H1 (cell line): ENCODE results near the gene DSTN. TPM values are rescaled to one million over a fixed set of nuclear protein-coding genes. Genes with fewer than 3 reads are reported as not detected.

Source experiments
- CTCF ChIA-PET: fragments of 300-600 bp; sonication (Branson Sonifier 250); formaldehyde crosslinking; loops from one replicate; lab custom pipeline; 2021; ENCODE audit not compliant: partially characterized antibody; lab: Charles Lee
- POLR2A ChIA-PET: fragments of 300-600 bp; sonication (Branson Sonifier 250); formaldehyde crosslinking; loops from one replicate; lab custom pipeline; 2021; ENCODE audit warnings: inconsistent platforms; ENCODE audit not compliant: partially characterized antibody; lab: Charles Lee
- DNase-seq, 2 experiments: peaks; one replicate each; pipeline versions ENCODE4 v3.0.0 to v3.0.0-alpha.2; 2010 to 2022; ENCODE audit warnings: low spot score in 2 of 2, low read depth in 1 of 2, mixed read lengths in 1 of 2
- FAIRE-seq: peaks from 2 replicates; lab custom pipeline; 2011; peaks lifted over from hg19 to GRCh38; lab: Jason Lieb, UNC
- H2AFZ ChIP-seq: 2 replicates; pipeline ENCODE4 v1.8.1; 2012; ENCODE audit warnings: low read length, inconsistent platforms
- H2AK5ac ChIP-seq: 2 replicates; pipeline ENCODE4 v1.6.1; 2013; ENCODE audit warnings: low read depth, low read length
- H2BK120ac ChIP-seq: replicated peaks from 2 replicates; pipeline ENCODE3; 2013; ENCODE audit warnings: low read depth, low read length, inconsistent platforms
- H2BK12ac ChIP-seq: 2 replicates; pipeline ENCODE4 v1.6.1; 2013; ENCODE audit warnings: low read depth, low read length
- H2BK15ac ChIP-seq: 2 replicates; pipeline ENCODE4 v1.6.1; 2013; ENCODE audit warnings: low read length
- H2BK20ac ChIP-seq: 2 replicates; pipeline ENCODE4 v1.6.1; 2013; ENCODE audit warnings: low read length
- H2BK5ac ChIP-seq: 2 replicates; pipeline ENCODE4 v1.6.1; 2013; ENCODE audit warnings: low read depth, low read length
- H3K14ac ChIP-seq: 2 replicates; pipeline ENCODE4 v1.6.1; 2013; ENCODE audit warnings: inconsistent platforms; ENCODE audit not compliant: insufficient read length
- H3K18ac ChIP-seq: 2 replicates; pipeline ENCODE4 v1.6.1; 2013; ENCODE audit warnings: low read length; ENCODE audit errors: extremely low read depth
- H3K23ac ChIP-seq: 2 replicates; pipeline ENCODE4 v1.6.1; 2013; ENCODE audit warnings: inconsistent platforms; ENCODE audit not compliant: insufficient read length
- H3K23me2 ChIP-seq: 2 replicates; pipeline ENCODE4 v1.6.1; 2013; ENCODE audit warnings: low read depth, low read length
- H3K27ac ChIP-seq: 2 replicates; pipeline ENCODE4 v1.6.1; 2011; ENCODE audit warnings: low read depth, low read length, inconsistent platforms
- H3K27me3 ChIP-seq, 4 experiments: replicated peaks in 1 of 4; 1 replicate in 1 of 4; 2 replicates in 3 of 4; pipeline versions ENCODE4 v1.6.1 to v1.8.1; 2011 to 2013; ENCODE audit warnings: low read length in 3 of 4, mild to moderate bottlenecking in 3 of 4, inconsistent platforms in 2 of 4, mixed read lengths in 2 of 4, moderate library complexity in 1 of 4; ENCODE audit not compliant: control insufficient read depth in 3 of 4, insufficient read depth in 3 of 4; ENCODE audit errors: extremely low read depth in 1 of 4
- H3K36me3 ChIP-seq, 4 experiments: 2 replicates each; pipeline versions ENCODE4 v1.6.1 to v1.8.1; 2011 to 2013; ENCODE audit warnings: mild to moderate bottlenecking in 4 of 4, low read length in 3 of 4, moderate library complexity in 2 of 4, control low read depth in 1 of 4, inconsistent platforms in 1 of 4; ENCODE audit not compliant: insufficient read depth in 4 of 4, control insufficient read depth in 2 of 4
- H3K4ac ChIP-seq: replicated peaks from 2 replicates; pipeline ENCODE3; 2013; ENCODE audit warnings: low read length, low read depth, mixed read lengths, inconsistent platforms; ENCODE audit not compliant: insufficient read length
- H3K4me1 ChIP-seq, 4 experiments: replicated peaks in 1 of 4; 1 replicate in 1 of 4; 2 replicates in 3 of 4; pipeline versions ENCODE4 v1.6.1 to v1.8.1; 2011 to 2013; ENCODE audit warnings: low read length in 3 of 4, inconsistent platforms in 2 of 4, mixed read lengths in 1 of 4; ENCODE audit not compliant: insufficient read depth in 4 of 4, control insufficient read depth in 3 of 4
- H3K4me2 ChIP-seq, 2 experiments: 2 replicates each; pipeline versions ENCODE4 v1.6.1 to v1.8.1; 2011 to 2013; ENCODE audit warnings: low read depth in 2 of 2, low read length in 2 of 2, control low read depth in 1 of 2, inconsistent platforms in 1 of 2, mild to moderate bottlenecking in 1 of 2; ENCODE audit not compliant: insufficient read depth in 1 of 2
- H3K4me3 ChIP-seq, 4 experiments: fragments of 200-600, 300-600 bp in 1 of 4; sonication (generic), shearing (Covaris generic), sonication (Bioruptor Twin) in 1 of 4; 2 replicates each; pipeline versions ENCODE4 v1.5.1 to v1.8.1; 2011 to 2016; ENCODE audit warnings: low read length in 4 of 4, low read depth in 3 of 4, control low read depth in 2 of 4, inconsistent platforms in 2 of 4, mild to moderate bottlenecking in 2 of 4, mixed read lengths in 1 of 4, moderate library complexity in 1 of 4; ENCODE audit not compliant: insufficient read depth in 2 of 4; ENCODE audit errors: extremely low read depth in 1 of 4
- H3K56ac ChIP-seq: replicated peaks from 2 replicates; pipeline ENCODE3; 2013; ENCODE audit warnings: low read depth, mild to moderate bottlenecking, mixed read lengths, low read length, inconsistent platforms; ENCODE audit not compliant: insufficient read length
- H3K79me1 ChIP-seq: 2 replicates; pipeline ENCODE4 v1.6.1; 2013; ENCODE audit warnings: low read depth, low read length, control low read depth
- H3K79me2 ChIP-seq, 2 experiments: 2 replicates each; pipeline versions ENCODE4 v1.6.1 to v1.8.1; 2012 to 2013; ENCODE audit warnings: low read length in 2 of 2, mild to moderate bottlenecking in 2 of 2, inconsistent platforms in 1 of 2; ENCODE audit not compliant: insufficient read depth in 2 of 2, control insufficient read depth in 1 of 2
- H3K9ac ChIP-seq, 4 experiments: replicated peaks in 1 of 4; 1 replicate in 1 of 4; 2 replicates in 3 of 4; pipeline versions ENCODE4 v1.6.1 to v1.8.1; 2011 to 2013; ENCODE audit warnings: low read depth in 3 of 4, low read length in 3 of 4, control low read depth in 2 of 4, mild to moderate bottlenecking in 2 of 4, moderate library complexity in 2 of 4, inconsistent platforms in 1 of 4; ENCODE audit errors: extremely low read depth in 1 of 4
- H3K9me3 ChIP-seq, 2 experiments: 2 replicates each; pipeline versions ENCODE4 v1.6.1 to v1.8.1; 2012 to 2013; ENCODE audit warnings: mild to moderate bottlenecking in 2 of 2, moderate library complexity in 2 of 2, control low read depth in 1 of 2, inconsistent platforms in 1 of 2, low read depth in 1 of 2, low read length in 1 of 2, mixed read lengths in 1 of 2; ENCODE audit not compliant: insufficient read depth in 2 of 2
- H4K20me1 ChIP-seq, 2 experiments: replicated peaks in 1 of 2; 2 replicates each; pipeline versions ENCODE3 to v1.8.1; 2011 to 2013; ENCODE audit warnings: inconsistent platforms in 2 of 2, low read length in 2 of 2, mild to moderate bottlenecking in 1 of 2; ENCODE audit not compliant: insufficient read depth in 2 of 2, control insufficient read depth in 1 of 2
- H4K5ac ChIP-seq: 2 replicates; pipeline ENCODE4 v1.6.1; 2013; ENCODE audit warnings: low read length, low read depth, mixed read lengths, inconsistent platforms; ENCODE audit not compliant: insufficient read length
- H4K8ac ChIP-seq: 2 replicates; pipeline ENCODE4 v1.8.0; 2013; ENCODE audit warnings: mild to moderate bottlenecking, moderate library complexity, low read length, inconsistent platforms; ENCODE audit not compliant: insufficient read depth; ENCODE audit errors: extremely low read depth
- H4K91ac ChIP-seq: replicated peaks from 2 replicates; pipeline ENCODE3; 2013; ENCODE audit warnings: low read length, mixed read lengths, inconsistent platforms; ENCODE audit not compliant: insufficient read length
- JUND ChIP-seq: IDR thresholded peaks from 2 replicates; pipeline ENCODE4 v1.6.1; 2011; ENCODE audit warnings: mild to moderate bottlenecking, improper control_type of control experiment, low read length
- POLR2A ChIP-seq, 2 experiments: IDR thresholded peaks; 1 replicate in 1 of 2; 2 replicates in 1 of 2; pipeline ENCODE4 v1.6.1; 2011; ENCODE audit warnings: low read depth in 2 of 2, low read length in 2 of 2, mild to moderate bottlenecking in 2 of 2; ENCODE audit errors: control extremely low read depth in 1 of 2
- YY1 ChIP-seq: IDR thresholded peaks from 2 replicates; pipeline ENCODE4 v1.6.1; 2011; ENCODE audit warnings: low read depth, mild to moderate bottlenecking, low read length
- WGBS, 2 experiments: shearing (Covaris generic) in 1 of 2; methylation state at CpG; one replicate each; pipeline versions ENCODE4 v1.1.6 to v1.1.7; 2013 to 2015; ENCODE audit warnings: low lambda C conversion rate in 2 of 2, mixed read lengths in 2 of 2, inconsistent platforms in 1 of 2, low coverage in 1 of 2, missing lambda C conversion rate in 1 of 2; ENCODE audit not compliant: insufficient replicate concordance in 2 of 2, insufficient coverage in 1 of 2, insufficient read length in 1 of 2; ENCODE audit errors: extremely low coverage in 1 of 2, missing lambda C conversion rate in 1 of 2; 5-methylcytosine and 5-hydroxymethylcytosine counted together
- polyA plus RNA-seq, 7 experiments: library from polyadenylated mRNA; depleted of rRNA in 3 of 7; stranded (reverse) in 5 of 7; unstranded in 2 of 7; fragments of >200 nt in 5 of 7; fragments of 200-250 nt in 2 of 7; gene quantifications; 1 replicate in 5 of 7; 2 replicates in 1 of 7; 4 replicates in 1 of 7; pipeline versions ENCODE4 v1.2.1 to v1.2.3, GENCODE V29; 2011 to 2013; ENCODE audit warnings: missing spikeins in 2 of 7, mixed read lengths in 2 of 7
- total RNA-seq: library from RNA; stranded (reverse); fragmentation: NEBNext Ultra II Directional; extraction: Animal tissue kit (Norgen Biotek cat#: 25700); gene quantifications from 2 replicates; pipeline ENCODE4 v1.2.1, GENCODE V29; 2021
- TF ChIP-seq, protein P1 (sequence below): IDR thresholded peaks from 2 replicates; pipeline ENCODE4 v1.6.1; 2012; ENCODE audit warnings: inconsistent platforms

The DSTN gene
- total and polyA plus RNA-seq, 2 of the 8 experiments (the other 6 are each of a cell fraction or from before 2014, with no cell fraction given): 43.3 to 208 TPM

DNA sequence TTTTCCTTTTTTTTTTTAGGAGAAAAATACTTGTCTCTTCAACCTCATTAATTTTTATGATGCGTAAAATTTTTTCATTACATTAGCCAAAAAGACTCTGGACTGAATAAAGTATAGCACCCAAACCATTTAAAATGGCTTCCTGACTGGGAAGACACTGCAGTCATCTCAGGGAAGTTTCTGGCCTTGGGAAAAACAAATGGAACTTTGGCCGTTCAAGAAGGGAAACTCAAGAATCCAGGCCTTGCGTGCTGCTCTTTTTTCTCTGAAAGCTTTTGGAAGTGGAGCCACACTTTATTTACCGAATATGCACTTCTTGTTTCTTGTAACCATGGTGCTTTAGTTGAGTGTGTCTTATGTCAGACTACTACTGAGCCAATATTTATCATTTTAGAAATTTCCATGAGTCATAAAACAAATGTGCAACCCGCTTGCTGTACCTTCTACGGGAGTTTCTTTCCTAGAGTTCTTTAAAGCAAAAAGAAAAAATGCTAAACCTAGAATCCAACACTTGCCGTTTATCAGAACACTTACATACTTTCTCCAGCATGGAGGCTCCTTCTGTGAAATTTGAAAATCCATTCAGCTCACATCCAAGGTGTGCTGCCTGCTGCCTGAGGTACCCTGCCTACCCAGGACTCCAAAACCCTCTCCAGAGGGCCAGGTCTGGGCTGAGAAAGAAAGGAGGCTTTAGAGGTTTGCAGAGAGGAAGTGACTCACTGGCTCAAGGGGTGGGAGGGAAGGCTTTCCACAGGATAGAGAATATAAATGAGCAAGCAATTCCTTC lies 11.5 kb upstream of the DSTN start:
- H3K4me1 ChIP-seq: peaks cover 7 to 10% (median 9%) of the 10 kb centered on the region in 4 experiments; a peak in 5 of 7 replicates
- TF ChIP-seq YY1 (0 out of 2 replicates have a peak, but pooled peaks have one; percentile 19), POLR2A (IDR thresholded peaks at IDR 0.05; ENCODE audit: control extremely low read depth in 1 of 2, low read depth in 2 of 2, low read length in 2 of 2) (peak in 1 of 2 experiments; percentile 49; a peak in 1 of 3 replicates), JUND (peak; percentile 64; the same call in 1 of the 2 replicates)
- TF ChIP-seq, protein P1, sequence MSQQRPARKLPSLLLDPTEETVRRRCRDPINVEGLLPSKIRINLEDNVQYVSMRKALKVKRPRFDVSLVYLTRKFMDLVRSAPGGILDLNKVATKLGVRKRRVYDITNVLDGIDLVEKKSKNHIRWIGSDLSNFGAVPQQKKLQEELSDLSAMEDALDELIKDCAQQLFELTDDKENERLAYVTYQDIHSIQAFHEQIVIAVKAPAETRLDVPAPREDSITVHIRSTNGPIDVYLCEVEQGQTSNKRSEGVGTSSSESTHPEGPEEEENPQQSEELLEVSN: no peak
- TF ChIP-seq, all 59 proteins: peak for 3
- ChIA-PET CTCF (interaction anchor here (0.9 to 3.5 kb wide), 5 partner anchors 12 to 59 kb away, joined by 3 to 26 read pairs (median 9); partner anchors contain the start of gene DSTN), POLR2A (interaction anchor here (0.6 to 3.2 kb wide), 9 partner anchors 10 to 36 kb away, joined by 3 to 26 read pairs (median 5); partner anchors contain the start of gene DSTN)
- H3K79me2 ChIP-seq: no peaks in the 10 kb centered on the region
- H3K18ac ChIP-seq: 0 out of 2 replicates have a peak overlapping the region, but pooled peaks have one; percentile 66
- no peaks in the 10 kb centered on the region for H3K79me1 ChIP-seq
- H3K9ac ChIP-seq: no peak overlapping the region
- H2BK12ac ChIP-seq: no peak overlapping the region
- 89% methylated on average over 7 of the region's 7 CpGs; no CpG with 5 or more reads in 1 of the 2 experiments for WGBS, 2 experiments
- peak overlapping the region; percentile 60; the same call in 1 of the 2 replicates for H2BK5ac ChIP-seq
- no peak overlapping the region for H3K4me3 ChIP-seq
- H2AFZ ChIP-seq: no peak overlapping the region
- H3K14ac ChIP-seq: no peak overlapping the region
- H4K5ac ChIP-seq: no peak overlapping the region
- H3K27ac ChIP-seq: 0 out of 2 replicates have a peak overlapping the region, but pooled peaks have one; percentile 1
- no peak overlapping the region for H3K4me2 ChIP-seq
- no peak overlapping the region for H4K8ac ChIP-seq
- H3K23ac ChIP-seq: no peak overlapping the region
- H3K9me3 ChIP-seq: no peaks in the 10 kb centered on the region
- no peak overlapping the region for H3K4ac ChIP-seq
- H2AK5ac ChIP-seq: 0 out of 2 replicates have a peak overlapping the region, but pooled peaks have one; percentile 13
- H3K27me3 ChIP-seq: no peaks in the 10 kb centered on the region
- no peak overlapping the region for H2BK120ac ChIP-seq
- FAIRE-seq (no peak), DNase-seq (peak in 1 of 2 experiments; percentile 45)
- H2BK15ac ChIP-seq: no peak overlapping the region
- no peaks in the 10 kb centered on the region for H3K36me3 ChIP-seq
- no peaks in the 10 kb centered on the region for H3K23me2 ChIP-seq
- H2BK20ac ChIP-seq: no peak overlapping the region
- no peak overlapping the region for H4K91ac ChIP-seq
- H3K56ac ChIP-seq: no peak overlapping the region
- no peaks in the 10 kb centered on the region for H4K20me1 ChIP-seq
